ENCODE measurements around the gene ASPHD1.
A peak's percentile ranks its signal among the peaks of the same experiment; 100 is the strongest.

The ASPHD1 gene

DNA sequence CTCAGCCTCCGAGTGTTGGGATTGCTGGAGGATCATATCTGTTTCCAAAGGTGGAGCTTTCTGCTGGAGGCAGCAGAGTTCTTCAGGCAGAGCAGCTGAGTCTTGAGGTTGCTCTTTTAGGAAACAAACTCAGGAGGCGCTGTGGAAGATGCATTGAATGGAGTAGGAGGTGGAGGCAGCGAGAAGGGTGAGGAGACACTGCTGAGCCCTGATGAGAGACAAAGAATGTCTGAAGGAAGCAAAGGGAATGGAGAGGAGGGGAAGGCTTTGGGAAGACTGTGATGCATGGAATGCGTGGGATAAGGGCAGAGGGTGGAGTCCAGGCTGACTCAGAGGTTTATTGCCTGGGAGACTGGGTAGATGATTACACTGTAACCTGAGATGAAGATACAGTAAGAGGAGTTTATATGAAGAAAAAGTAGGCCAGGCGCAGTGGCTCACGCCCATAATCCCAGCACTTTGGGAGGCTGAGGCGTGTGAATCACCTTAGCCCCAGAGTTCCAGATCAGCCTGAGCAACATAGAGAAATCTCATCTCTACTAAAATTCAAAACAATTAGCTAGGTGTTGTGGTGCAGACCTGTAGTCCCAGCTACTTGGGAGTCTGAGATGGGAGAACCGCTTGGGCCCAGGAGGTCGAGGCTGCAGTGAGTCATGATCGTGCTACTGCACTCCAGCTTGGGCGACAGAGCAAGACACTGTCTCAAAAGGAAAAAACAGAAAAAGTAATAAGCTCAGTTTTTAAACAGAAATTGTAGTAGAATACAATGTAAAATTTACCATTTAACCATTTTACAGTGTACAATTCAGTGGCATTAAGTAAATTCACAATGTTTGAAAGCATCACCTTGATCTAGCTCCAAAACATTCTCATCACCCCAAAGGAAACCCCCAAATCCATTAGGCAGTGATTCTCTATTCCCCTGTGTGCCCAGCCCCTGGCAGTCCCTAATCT, 43.8 kb downstream of the ASPHD1 start:
- DNase-seq (ENCODE audit: low read depth in 2 of 2), result peak; percentile 95 to 96

DNA sequence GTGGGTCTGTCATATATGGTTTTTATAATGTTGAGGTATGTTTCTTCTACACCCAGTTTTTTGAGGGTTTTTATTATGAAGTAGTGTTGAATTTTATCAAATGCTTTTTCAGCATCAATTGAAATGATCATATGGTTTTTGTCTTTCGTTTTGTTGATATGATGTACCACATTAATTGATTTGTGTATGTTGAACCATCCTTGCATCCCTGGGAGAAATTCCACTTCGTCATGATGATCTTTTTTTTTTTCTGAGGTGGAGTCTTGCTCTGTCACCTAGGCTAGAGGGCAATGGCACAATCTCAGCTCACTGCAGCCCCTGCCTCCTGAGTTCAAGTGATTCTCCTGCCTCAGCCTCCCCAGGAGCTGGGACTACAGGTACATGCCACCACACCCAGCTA, 47.6 kb downstream of the ASPHD1 start:
- no peak for DNase-seq (ENCODE audit: low read depth in 2 of 2)

GRCh38 chr16:29950806-29951461, 50.6 kb downstream of the ASPHD1 start:
- DNase-seq (ENCODE audit: low read depth in 2 of 2), result no peak

- DNase-seq (ENCODE audit: low read depth in 2 of 2), result no peak
Observed at GRCh38 chr16:29951625-29952365, 51.5 kb downstream of the ASPHD1 start.
